K562 (cell line): ENCODE measurements around the gene SOCS2. TPM values are rescaled to one million over a fixed set of nuclear protein-coding genes. Genes with fewer than 3 reads are reported as not detected.

Source experiments
- ARID4B ChIP-seq: sonication (generic); formaldehyde crosslinking; IDR thresholded peaks from 2 replicates; pipeline ENCODE4 v1.8.0; 2022; ENCODE audit warnings: mild to moderate bottlenecking, missing genetic modification reagents
- BMI1 ChIP-seq: fragments of 150-350 bp; IDR thresholded peaks from 2 replicates; pipeline ENCODE4 v1.6.1; 2014; ENCODE audit warnings: low read length
- CHD7 ChIP-seq: fragments of 200-600 bp; sonication (generic); IDR thresholded peaks from one replicate; pipeline ENCODE4 v1.6.1; 2012; ENCODE audit warnings: mild to moderate bottlenecking, low read depth, low read length, inconsistent platforms
- CREBBP ChIP-seq: IDR thresholded peaks from one replicate; pipeline ENCODE4 v1.6.1; 2012; ENCODE audit warnings: low read depth, mild to moderate bottlenecking, control low read depth, inconsistent platforms, low read length
- L3MBTL2 ChIP-seq: fragments of 450-650 bp; IDR thresholded peaks from 2 replicates; pipeline ENCODE4 v1.6.1; 2016; ENCODE audit warnings: mild to moderate bottlenecking, moderate library complexity
- MYC ChIP-seq, 2 experiments: fragments of 250-450 bp in 1 of 2; sonication (Bioruptor Pico) in 1 of 2; IDR thresholded peaks; 2 replicates each; pipeline versions ENCODE4 v1.5.1 to v1.6.1; 2012 to 2021; ENCODE audit warnings: low read depth in 2 of 2, borderline replicate concordance in 1 of 2, improper control_type of control experiment in 1 of 2, low read length in 1 of 2, mild to moderate bottlenecking in 1 of 2, moderate library complexity in 1 of 2
- NR4A1 ChIP-seq, 2 experiments: fragments of 250-450 bp in 1 of 2; fragments of 450-650 bp in 1 of 2; sonication (Bioruptor Pico) in 1 of 2; IDR thresholded peaks; 2 replicates each; pipeline versions ENCODE4 v1.4.0 to v1.6.1; 2016 to 2020; ENCODE audit warnings: mild to moderate bottlenecking in 2 of 2, missing compliant biosample characterization in 1 of 2, missing genetic modification characterization in 1 of 2, moderate library complexity in 1 of 2
- POLR2AphosphoS2 ChIP-seq: IDR thresholded peaks from 2 replicates; pipeline ENCODE4 v1.6.1; 2012; ENCODE audit warnings: low read length, improper control_type of control experiment
- TAF7 ChIP-seq: fragments of 450-650 bp; IDR thresholded peaks from 2 replicates; pipeline ENCODE4 v1.6.1; 2016; ENCODE audit warnings: missing genetic modification characterization, missing compliant biosample characterization
- ZNF23 ChIP-seq: fragments of 250-450 bp; sonication (Bioruptor Pico); IDR thresholded peaks from 2 replicates; pipeline ENCODE4 v1.4.0; 2020; ENCODE audit warnings: mild to moderate bottlenecking
- ZNF717 ChIP-seq: fragments of 250-450 bp; sonication (Bioruptor Pico); IDR thresholded peaks from 2 replicates; pipeline ENCODE4 v1.5.0; 2021
- polyA plus RNA-seq, 8 experiments: library from polyadenylated mRNA; depleted of rRNA in 4 of 8; stranded (reverse) in 5 of 8; unstranded in 3 of 8; fragments of >200 nt; fragmentation: Nextera tagmentation in 2 of 8; fragmentation: Illumina TruSeq in 1 of 8; extraction: Ambion mirVana in 2 of 8; extraction: Trizol in 1 of 8; gene quantifications; 2 replicates each; pipeline versions ENCODE4 v1.2.1 to v1.2.3, GENCODE V29; 2011 to 2014; ENCODE audit warnings: inconsistent platforms in 1 of 8, missing spikeins in 1 of 8
- total RNA-seq, 7 experiments: library from RNA; depleted of rRNA in 6 of 7; stranded (reverse); fragments of >200 nt in 6 of 7; fragmentation: Illumina TruSeq in 2 of 7; extraction: Trizol in 2 of 7; gene quantifications; 2 replicates each; pipeline versions ENCODE4 v1.2.1 to v1.2.3, GENCODE V29; 2011 to 2021; ENCODE audit warnings: low replicate concordance in 1 of 7

Gene SOCS2
- total and polyA plus RNA-seq, 9 of the 15 experiments (the other 6 are each of a cell fraction or from before 2014, with no cell fraction given): 37.0 to 162 (median 98.7) TPM

GRCh38 chr12:93592641-93593406 lies 20.3 kb downstream of the SOCS2 start (continued):
- TF ChIP-seq MYC (IDR thresholded peaks at IDR 0.05; ENCODE audit: low read depth, low read length) (peak; percentile 29; the same call in 1 of the 2 replicates), MYC (CRISPR knock-in tag; IDR thresholded peaks at IDR 0.05; ENCODE audit: borderline replicate concordance, low read depth) (no peak), L3MBTL2 (peak; percentile 91), NR4A1 (CRISPR knock-in tag; IDR thresholded peaks at IDR 0.05) (no peak), NR4A1 (tag; IDR thresholded peaks at IDR 0.05) (no peak), BMI1 (no peak), CREBBP (no peak), ZNF717 (no peak), POLR2AphosphoS2 (no peak), ARID4B (CRISPR knock-in tag) (no peak), TAF7 (no peak), ZNF23 (CRISPR knock-in tag) (no peak), CHD7 (no peak)
